ENCODE data around the gene RBPJ. TPM values are rescaled to one million over a fixed set of nuclear protein-coding genes. Genes with fewer than 3 reads are reported as not detected.

Gene RBPJ
- polyA plus RNA-seq, 1 donor from 2014 or later = 89.8 TPM

DNA sequence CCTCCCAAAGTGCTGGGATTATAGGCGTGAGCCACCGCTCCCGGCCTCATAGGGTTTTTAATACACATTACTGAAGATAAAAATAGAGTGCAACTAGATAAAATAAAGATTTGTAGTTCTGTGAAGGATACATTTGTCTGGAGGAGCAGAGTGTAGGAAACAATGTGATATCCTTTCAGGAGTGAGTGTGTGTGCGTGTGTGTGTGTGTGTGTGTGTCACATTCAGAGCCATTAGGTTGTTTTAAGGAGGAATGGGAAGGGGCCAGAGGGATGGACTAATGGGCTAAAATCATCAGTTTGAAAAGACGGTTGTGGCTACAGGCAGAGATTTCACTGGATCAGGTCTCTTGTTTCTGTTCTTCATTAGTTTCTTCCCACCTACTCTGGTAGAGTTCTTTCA lies 40.0 kb downstream of the RBPJ start:
- TF ChIP-seq SMC3 (conservative IDR thresholded peaks at IDR 0.05; ENCODE audit: poor library complexity) (no peak), EP300 (conservative IDR thresholded peaks at IDR 0.05; ENCODE audit: poor library complexity, severe bottlenecking) (no peak), MXI1 (conservative IDR thresholded peaks at IDR 0.05; ENCODE audit: poor library complexity, severe bottlenecking) (no peak), RAD21 (conservative IDR thresholded peaks at IDR 0.05) (no peak), POLR2AphosphoS5 (IDR thresholded peaks at IDR 0.05) (no peak), TAF1 (IDR thresholded peaks at IDR 0.05; ENCODE audit: low read depth) (no peak), EZH2 (IDR thresholded peaks at IDR 0.05; ENCODE audit: borderline replicate concordance, insufficient read depth, low read length, poor library complexity, severe bottlenecking) (no peak)
- TF ChIP-seq, protein P1, sequence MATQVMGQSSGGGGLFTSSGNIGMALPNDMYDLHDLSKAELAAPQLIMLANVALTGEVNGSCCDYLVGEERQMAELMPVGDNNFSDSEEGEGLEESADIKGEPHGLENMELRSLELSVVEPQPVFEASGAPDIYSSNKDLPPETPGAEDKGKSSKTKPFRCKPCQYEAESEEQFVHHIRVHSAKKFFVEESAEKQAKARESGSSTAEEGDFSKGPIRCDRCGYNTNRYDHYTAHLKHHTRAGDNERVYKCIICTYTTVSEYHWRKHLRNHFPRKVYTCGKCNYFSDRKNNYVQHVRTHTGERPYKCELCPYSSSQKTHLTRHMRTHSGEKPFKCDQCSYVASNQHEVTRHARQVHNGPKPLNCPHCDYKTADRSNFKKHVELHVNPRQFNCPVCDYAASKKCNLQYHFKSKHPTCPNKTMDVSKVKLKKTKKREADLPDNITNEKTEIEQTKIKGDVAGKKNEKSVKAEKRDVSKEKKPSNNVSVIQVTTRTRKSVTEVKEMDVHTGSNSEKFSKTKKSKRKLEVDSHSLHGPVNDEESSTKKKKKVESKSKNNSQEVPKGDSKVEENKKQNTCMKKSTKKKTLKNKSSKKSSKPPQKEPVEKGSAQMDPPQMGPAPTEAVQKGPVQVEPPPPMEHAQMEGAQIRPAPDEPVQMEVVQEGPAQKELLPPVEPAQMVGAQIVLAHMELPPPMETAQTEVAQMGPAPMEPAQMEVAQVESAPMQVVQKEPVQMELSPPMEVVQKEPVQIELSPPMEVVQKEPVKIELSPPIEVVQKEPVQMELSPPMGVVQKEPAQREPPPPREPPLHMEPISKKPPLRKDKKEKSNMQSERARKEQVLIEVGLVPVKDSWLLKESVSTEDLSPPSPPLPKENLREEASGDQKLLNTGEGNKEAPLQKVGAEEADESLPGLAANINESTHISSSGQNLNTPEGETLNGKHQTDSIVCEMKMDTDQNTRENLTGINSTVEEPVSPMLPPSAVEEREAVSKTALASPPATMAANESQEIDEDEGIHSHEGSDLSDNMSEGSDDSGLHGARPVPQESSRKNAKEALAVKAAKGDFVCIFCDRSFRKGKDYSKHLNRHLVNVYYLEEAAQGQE (IDR thresholded peaks at IDR 0.05; ENCODE audit: borderline replicate concordance) = no peak
- TF ChIP-seq, protein P2, sequence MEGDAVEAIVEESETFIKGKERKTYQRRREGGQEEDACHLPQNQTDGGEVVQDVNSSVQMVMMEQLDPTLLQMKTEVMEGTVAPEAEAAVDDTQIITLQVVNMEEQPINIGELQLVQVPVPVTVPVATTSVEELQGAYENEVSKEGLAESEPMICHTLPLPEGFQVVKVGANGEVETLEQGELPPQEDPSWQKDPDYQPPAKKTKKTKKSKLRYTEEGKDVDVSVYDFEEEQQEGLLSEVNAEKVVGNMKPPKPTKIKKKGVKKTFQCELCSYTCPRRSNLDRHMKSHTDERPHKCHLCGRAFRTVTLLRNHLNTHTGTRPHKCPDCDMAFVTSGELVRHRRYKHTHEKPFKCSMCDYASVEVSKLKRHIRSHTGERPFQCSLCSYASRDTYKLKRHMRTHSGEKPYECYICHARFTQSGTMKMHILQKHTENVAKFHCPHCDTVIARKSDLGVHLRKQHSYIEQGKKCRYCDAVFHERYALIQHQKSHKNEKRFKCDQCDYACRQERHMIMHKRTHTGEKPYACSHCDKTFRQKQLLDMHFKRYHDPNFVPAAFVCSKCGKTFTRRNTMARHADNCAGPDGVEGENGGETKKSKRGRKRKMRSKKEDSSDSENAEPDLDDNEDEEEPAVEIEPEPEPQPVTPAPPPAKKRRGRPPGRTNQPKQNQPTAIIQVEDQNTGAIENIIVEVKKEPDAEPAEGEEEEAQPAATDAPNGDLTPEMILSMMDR (IDR thresholded peaks at IDR 0.05; ENCODE audit: poor library complexity, severe bottlenecking) = no peak
- Histone ChIP-seq H3K79me2 (replicated peaks; ENCODE audit: insufficient read depth, low read length) (peaks cover 92% of the 10 kb centered on the region), H3K9me3 (ENCODE audit: low read length) (no peaks in the 10 kb centered on the region), H3K4me2 (ENCODE audit: low read length) (no peak overlapping the region), H2AFZ (ENCODE audit: low read depth, low read length) (no peak overlapping the region), H3K4me3 (ENCODE audit: low read length) (no peak overlapping the region), H3K9me2 (ENCODE audit: insufficient read depth, low read length) (no peaks in the 10 kb centered on the region), H3K27me3 (ENCODE audit: insufficient read depth, low read depth, low read length) (no peaks in the 10 kb centered on the region), H3K36me3 (ENCODE audit: insufficient read depth, low read length) (no peaks in the 10 kb centered on the region), H4K20me1 (ENCODE audit: insufficient read depth) (no peaks in the 10 kb centered on the region), H3F3A (ENCODE audit: insufficient read depth, low read length, poor library complexity, severe bottlenecking) (no peaks in the 10 kb centered on the region), H3K9ac (ENCODE audit: low read length) (no peak overlapping the region), H3K27ac (ENCODE audit: low read length) (no peak overlapping the region)

DNA sequence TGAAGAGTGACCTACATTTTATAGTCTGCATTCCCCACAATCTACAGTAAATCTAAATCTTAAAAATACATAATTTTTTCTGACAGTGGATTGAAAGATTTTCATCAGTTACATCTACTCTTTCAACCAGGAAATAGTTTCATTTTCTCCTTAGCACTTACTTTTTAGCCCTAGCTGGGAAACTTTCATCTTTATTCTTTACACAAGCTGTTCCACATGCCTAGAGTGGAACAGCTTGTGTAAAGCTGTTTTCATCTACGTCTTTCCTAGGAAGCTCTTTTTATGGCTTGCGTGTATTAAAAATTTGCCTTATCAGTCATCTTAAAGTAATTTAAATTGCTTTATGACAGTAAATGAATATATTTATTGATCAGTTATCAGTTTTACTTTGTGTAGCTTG lies 40.5 kb downstream of the RBPJ start:
- Histone ChIP-seq H3K9me3 (ENCODE audit: low read length) (no peaks in the 10 kb centered on the region), H3K4me3 (ENCODE audit: low read length) (no peak overlapping the region), H3F3A (ENCODE audit: insufficient read depth, low read length, poor library complexity, severe bottlenecking) (no peaks in the 10 kb centered on the region), H3K36me3 (ENCODE audit: insufficient read depth, low read length) (no peaks in the 10 kb centered on the region), H3K4me2 (ENCODE audit: low read length) (no peak overlapping the region), H3K27ac (ENCODE audit: low read length) (no peak overlapping the region), H4K20me1 (ENCODE audit: insufficient read depth) (no peaks in the 10 kb centered on the region), H3K79me2 (replicated peaks; ENCODE audit: insufficient read depth, low read length) (peaks cover 92% of the 10 kb centered on the region), H3K9me2 (ENCODE audit: insufficient read depth, low read length) (no peaks in the 10 kb centered on the region), H3K27me3 (ENCODE audit: insufficient read depth, low read depth, low read length) (no peaks in the 10 kb centered on the region), H2AFZ (ENCODE audit: low read depth, low read length) (no peak overlapping the region), H3K9ac (ENCODE audit: low read length) (no peak overlapping the region)
- no peak for TF ChIP-seq EP300 (conservative IDR thresholded peaks at IDR 0.05; ENCODE audit: poor library complexity, severe bottlenecking)
- TF ChIP-seq MXI1 (conservative IDR thresholded peaks at IDR 0.05; ENCODE audit: poor library complexity, severe bottlenecking) = no peak
- TF ChIP-seq, protein P2 (IDR thresholded peaks at IDR 0.05; ENCODE audit: poor library complexity, severe bottlenecking) = no peak
- no peak for TF ChIP-seq EZH2 (IDR thresholded peaks at IDR 0.05; ENCODE audit: borderline replicate concordance, insufficient read depth, low read length, poor library complexity, severe bottlenecking)
- TF ChIP-seq RAD21 (conservative IDR thresholded peaks at IDR 0.05) = no peak
- TF ChIP-seq, protein P1 (IDR thresholded peaks at IDR 0.05; ENCODE audit: borderline replicate concordance) = no peak
- no peak for TF ChIP-seq SMC3 (conservative IDR thresholded peaks at IDR 0.05; ENCODE audit: poor library complexity)
- no peak for TF ChIP-seq POLR2AphosphoS5 (IDR thresholded peaks at IDR 0.05)
- no peak for TF ChIP-seq TAF1 (IDR thresholded peaks at IDR 0.05; ENCODE audit: low read depth)

Measured in neural cell (in vitro differentiated cells).